Glomerular endothelial cell (primary cell): ENCODE data around the gene MAEL. TPM values are rescaled to one million over a fixed set of nuclear protein-coding genes. Genes with fewer than 3 reads are reported as not detected.

Experiments
- DNase-seq: peaks from one replicate; pipeline ENCODE4 v3.0.0-alpha.2; 2011; ENCODE audit warnings: low read depth, low spot score; ENCODE audit errors: extremely low read depth
- total RNA-seq: library from RNA; depleted of rRNA; stranded (reverse); fragments of >200 nt; gene quantifications from 2 replicates; pipeline ENCODE4 v1.2.3, GENCODE V29; 2015

MAEL gene
- not detected in 2 replicates for total RNA-seq

DNA sequence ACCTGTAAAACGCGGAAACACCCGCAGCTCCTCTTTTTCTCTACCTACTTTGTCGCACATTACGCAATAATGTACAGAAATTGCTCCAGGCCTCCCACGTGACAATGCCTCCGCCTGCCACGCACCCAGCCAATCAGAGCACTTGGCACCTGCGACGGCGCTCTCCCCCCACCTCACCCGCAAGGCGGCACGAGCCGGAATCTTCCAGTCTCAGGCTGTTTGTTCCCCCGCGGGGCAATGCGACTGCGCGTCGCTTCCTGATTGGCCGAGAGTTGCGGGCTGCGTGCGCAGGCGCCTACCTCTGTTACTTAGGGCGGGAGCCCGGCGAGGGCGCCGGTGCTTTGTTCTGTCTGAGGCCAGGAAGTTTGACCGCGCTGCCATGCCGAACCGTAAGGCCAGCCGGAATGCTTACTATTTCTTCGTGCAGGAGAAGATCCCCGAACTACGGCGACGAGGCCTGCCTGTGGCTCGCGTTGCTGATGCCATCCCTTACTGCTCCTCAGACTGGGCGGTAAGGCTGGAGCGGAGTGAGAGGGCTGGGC lies at the start of gene MAEL:
MAEL (plus strand) TSS at position 307 of the 542 bp plus-strand sequence; CDS start at position 380, 73 bp downstream.
- DNase-seq, result no peak

DNA sequence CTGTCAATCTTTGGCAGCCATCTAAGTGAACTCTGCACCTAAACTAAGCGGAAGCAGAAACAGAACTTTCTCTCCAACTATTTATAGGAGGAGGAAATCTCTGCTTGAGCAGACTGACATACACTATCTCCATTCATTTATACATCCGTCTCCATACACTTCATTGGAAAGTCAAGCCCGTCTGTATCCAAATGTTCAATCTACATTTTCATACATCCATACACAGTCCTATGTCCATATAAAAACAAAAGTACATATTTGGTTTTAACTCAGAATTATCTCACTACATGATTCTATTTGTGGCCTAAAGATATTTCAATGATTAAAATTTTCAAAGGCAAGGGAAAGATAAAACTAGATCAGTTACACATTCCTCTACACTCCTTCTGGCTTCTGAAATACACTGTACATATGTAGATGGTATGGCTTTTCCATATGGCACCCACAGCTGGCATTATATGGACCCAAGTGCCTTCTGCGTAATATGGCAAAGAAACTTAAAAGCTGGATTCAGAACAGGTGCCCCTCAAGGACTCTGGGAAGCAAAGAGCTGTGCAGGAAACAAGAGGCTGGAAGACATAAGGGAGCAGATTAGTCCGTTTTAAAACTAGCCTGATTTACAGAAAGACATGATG lies 49.2 kb upstream of the MAEL start:
- DNase-seq, result no peak

DNA sequence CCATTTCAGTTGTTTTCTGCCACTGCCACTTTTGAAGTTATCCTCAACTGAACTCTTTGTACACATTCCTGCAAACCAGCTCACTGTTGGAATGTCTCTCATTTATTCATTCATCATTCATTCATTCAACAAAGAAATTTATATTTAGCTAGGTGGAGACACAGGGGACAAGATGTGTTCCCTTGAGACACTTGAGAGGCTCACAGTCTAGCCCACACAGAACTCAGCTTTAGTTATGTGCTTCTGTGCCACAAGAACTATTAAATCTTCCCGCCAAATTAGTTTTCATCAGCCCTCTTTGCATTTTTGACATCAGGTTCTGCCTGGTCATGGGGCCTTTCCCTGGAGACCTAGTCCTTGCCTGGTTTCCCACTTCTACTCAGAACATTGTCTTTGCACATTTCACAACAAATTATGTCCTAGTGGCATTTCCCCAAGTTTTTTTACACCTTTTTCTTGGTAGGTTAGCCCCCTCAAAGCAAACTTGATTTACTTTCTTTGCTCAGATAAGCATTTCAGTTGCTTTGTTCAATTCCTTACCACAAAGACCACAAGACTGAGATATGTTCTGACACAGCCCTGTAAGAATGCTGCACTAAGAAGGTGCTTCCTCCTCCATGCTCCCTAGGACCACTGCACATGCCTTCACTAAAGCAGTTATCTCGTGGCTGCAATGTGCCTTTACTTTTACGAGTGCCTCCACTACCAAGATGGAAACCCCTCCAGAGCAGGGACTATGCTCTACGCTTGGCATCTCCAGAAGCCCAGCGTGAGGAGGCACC lies 44.7 kb upstream of the MAEL start:
- no peak for DNase-seq

DNA sequence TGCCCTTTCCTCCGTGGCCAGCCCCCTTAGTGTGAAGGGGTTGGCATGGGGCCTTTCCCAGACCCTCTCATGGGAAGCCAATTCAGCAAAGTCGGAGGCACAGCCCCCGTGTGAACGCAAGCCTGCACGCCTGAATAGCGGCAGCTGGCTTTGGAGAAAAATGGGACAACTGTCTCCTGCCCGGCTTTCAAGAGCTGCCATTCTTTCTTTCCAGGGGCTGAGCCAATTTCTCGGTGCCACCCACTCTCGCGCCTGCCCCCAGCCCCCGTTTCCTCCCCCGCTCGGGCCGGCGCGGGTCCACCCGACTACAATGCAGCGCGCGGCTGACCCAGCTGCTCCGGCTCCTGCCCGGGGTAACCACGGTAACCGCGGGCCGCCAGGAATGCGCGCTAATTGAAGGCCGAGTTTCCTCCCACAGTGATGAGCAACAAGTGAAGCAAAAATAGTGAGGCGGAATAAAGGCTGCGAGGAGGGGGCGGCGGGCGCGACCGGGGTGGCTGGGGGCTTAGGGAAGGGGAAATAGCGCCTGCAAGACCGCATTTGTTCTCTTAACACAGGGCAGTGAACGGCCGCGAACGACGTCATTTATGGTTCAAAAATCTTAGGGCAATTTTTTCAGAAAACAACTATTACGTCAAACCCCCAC lies 41.6 kb upstream of the MAEL start:
- DNase-seq, result no peak

DNA sequence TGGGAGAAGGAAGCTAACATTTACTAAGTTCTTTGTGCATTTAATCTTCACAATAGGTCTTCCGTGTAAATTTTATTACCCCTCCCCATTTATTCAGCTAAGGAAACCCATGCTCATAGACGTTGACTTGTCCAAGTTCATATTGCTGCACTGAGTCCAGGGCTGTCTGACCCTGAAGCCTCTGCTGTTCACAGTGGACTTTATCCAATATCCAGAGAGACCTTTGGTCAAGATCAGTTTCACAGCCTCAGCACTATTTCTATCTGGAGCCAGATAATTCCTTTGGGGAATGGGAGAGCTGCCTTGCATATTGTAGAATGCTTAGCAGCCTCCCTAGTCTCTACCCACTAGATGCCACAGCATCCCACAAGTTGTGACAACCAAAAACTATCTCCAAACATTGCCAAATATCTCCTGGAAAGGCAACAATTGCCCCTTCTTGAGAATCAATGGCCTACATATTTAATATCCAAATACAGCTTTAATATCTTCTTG lies 40.2 kb upstream of the MAEL start:
- no peak for DNase-seq

DNA sequence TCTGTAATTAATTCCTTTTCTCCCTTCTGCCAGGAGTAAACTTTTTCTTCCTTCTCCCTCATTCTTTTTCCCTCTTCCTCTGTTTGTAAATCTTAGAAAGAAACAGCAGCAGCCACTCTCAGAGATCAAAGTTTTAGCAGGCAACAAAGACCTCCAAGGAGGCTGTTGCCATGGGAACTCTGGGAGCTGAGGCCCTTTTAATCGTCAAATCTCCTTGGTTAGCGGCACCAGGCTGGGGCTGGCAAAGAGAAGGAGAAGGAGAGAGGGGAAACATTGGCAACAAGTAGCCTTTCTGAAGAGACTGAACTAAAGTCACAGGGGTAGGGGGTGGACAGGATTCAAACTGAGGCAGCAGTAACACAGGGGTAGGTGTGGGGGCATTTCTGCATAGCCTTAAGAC lies 38.9 kb upstream of the MAEL start:
- DNase-seq, result no peak

DNA sequence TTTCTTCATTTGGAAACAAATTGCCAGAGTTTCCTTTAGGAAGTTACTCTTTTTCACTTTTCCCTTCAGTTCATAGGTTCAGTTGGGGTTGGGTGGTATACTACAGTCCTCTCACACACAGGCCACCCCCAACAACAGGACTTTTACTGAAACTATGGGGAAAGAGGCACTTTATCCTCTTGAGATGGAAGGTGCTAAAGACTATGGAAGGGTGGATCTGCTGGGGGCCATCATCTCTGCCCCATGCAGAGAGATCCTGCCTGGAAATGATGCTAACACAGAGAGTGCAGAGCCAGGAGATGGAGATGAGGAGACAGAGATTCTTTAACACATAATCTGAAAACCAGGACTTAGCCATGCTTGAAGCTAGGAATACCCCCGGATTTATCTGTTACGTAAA lies 38.0 kb upstream of the MAEL start:
- no peak for DNase-seq

DNA sequence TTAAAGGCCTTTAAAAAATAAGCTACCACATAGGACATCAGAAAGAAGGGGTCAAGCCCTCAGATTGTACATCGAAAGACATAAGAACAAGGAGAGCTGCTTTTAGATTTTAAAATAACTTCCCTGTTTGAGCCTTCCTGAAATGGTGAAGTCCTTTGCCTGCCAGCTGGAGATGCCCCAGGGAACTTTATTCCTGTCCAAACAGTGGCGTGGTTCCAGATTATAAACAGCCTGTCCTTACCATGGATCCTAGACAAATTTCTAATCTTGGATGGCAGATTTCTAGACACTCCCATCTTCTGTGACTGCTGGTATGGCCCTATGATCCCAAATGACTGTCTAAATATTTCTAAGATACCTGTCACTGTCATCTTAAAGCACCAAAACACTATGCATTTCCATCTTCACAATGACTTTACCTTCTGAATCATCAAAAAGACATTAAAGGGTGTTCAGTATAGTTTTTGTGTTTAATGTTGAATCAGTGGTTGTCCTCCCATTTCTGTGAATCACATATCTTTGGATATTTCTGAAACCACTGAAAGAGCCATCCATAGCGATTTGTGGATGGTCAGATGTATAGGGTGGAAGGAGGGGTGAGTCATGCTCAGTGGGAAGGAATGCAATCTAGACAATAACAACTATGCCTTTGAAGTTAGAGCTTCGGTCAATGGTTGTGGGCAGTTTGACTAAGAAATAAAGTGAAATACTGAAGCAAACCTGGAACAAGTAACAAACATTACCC lies 36.9 kb upstream of the MAEL start:
- DNase-seq, result no peak

DNA sequence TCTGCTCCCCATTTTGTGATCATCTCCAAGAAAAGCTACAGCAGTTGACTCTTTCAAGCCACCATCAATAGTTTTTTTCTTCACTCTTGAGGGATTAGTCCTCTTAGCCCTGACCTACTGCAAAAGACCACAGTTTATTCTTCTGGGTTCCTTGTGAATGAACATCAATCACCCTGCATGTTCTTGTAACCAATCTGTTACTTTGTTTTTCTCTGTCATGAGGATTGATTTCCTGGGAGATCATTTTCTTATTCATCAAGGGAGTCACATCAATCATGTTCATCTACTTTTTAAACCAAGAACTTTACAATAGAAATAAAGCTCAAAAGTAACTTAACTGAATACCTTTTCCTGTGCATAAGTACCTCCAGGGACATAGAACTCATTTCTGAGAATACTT lies 35.6 kb upstream of the MAEL start:
- DNase-seq, result no peak

DNA sequence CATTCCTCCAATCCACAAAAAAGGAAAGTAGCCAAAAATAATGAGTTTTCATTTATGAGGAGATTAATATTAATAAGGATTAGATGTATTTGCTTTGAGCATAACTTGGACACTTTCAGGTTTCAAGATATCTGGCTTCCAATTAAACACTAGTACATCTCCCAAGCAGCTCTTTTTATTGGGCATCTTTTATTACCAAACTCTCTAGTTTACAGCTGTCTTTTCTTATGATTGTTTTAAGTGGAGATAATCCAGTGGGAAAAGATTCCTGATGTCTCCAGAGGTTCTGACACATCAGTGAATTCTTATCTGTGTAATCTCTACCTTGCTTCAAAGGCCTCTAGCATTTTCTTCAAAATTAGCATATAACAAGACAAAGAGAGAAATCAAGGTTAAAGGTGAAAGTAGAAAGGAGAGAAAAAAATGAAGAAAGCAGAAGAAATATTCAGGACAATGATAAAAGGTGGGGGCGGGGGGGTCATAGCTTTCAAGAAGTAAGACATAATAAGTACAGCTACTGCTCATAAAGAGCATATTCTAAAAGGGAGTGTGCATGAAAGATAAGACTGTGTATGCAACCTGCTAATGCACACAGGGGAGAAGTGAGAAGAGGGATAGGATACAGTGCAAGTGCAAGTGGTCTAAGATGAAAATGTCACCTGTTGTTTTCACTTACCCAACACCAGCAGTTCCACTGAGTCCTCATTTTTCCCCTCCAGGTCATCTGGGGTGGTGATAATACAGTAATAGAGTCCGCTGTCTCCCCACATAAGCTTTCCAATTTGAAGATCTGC lies 32.8 kb upstream of the MAEL start:
- DNase-seq, result no peak

DNA sequence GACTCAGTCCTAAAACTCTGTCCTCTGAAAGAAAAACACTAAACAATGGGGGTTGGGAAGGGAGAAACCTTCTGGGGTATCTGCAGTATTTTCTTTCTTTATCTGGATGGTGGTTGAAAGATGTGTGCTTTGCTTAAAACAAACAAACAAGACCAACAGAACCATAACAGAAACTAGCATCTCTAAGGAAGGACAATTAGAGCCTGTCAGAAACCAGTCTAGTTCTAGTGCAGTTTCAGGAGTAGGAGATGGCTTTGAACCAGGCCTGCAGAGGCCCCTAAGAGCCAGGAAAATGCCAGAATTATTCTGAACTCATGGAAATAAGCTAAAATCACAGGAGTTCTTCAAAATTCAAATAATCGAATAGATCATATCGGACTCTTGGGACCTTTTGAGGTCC lies 32.2 kb upstream of the MAEL start:
- DNase-seq, result no peak

DNA sequence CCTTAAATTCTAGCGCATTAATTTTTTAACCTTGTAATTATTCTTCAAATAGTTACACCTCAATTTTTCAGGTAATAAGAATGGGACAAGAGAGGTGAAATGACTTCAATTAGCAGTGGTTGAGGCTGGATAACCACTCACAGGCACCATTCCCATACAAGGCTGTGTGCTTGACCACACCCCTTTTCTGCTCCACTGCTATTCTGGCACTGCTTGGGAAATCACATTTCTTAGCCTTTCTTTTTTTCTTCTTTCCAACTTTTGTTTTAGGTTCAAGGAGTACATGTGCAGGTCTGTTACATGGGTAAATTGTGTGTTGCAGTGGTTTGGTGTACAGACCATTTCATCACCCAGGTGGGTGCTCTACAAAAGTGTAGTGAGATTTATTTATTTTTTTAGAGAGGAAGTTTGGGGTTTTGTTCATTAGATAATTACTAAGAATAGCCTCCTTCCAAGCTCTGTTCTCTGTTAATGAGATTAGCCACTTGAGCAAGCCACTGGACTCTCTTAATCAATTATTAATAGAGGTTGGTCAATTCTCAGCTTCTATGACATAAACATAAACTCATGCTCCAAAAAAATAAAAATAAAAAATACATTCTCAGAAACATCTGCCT lies 28.1 kb upstream of the MAEL start:
- no peak for DNase-seq

DNA sequence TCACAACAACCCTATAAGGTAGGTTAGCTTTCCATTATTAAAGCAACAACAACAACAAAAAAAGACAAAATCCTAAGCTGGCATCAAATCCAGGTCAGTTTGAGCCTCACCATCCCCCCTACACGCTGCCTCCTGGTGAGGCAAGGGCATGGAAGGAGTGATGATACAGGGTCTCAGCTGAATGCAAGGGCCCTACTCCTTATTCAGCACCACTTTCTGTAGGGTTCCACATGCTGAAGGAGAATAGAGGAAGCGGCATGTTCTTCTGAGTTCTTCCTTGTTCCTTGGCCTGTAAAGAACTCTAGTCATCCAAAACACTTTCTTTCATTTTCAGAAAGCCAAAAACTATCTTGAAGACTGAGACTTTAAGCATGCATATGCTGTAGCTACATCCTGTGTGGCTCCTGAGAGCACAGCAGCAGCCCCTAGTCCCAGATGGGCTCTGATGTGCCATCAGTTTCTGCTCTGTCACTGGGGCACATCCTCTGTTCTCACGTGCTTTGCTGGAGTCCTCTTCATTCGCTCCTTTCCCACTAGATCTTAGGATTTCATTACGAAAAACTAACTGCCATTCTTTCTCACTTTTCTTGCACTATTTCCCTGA lies 19.9 kb upstream of the MAEL start:
- no peak for DNase-seq

DNA sequence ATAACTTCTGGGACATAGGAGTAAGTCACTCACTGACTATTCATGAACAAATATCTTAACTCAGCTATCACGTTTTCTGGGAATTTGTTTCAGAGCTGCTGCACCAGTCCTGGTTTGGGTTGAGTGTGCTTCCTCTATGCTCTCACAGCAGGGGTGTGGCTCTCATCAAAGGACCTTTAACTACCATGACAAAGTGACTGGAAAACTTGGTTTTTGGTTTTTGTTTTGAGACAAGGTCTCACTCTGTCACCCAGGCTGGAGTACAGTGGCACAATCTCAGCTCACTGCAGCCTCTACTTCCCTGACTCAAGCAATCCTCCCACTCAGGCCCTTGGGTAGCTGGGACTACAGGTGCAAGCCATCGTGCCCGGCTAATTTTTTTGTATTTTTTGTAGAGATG lies 17.8 kb upstream of the MAEL start:
- DNase-seq, result no peak

DNA sequence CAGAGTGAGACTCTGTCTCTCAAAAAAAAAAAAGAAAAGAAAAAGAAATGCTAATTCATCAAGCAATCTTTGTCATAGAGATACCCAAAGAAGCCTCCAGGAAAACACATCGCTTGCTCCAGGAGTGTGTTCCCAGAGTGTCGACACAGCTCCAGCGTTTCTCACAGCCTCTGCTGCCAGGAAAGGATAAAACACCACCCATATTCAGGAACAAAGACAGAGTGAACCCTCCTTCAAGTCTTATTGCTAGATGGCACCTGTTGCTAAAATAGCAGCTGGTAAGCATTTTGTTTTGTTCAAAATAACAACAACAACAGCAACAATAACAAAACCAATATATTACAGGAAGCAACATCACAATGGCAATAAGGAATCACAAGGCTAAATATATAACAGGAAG lies 16.9 kb upstream of the MAEL start:
- no peak for DNase-seq

DNA sequence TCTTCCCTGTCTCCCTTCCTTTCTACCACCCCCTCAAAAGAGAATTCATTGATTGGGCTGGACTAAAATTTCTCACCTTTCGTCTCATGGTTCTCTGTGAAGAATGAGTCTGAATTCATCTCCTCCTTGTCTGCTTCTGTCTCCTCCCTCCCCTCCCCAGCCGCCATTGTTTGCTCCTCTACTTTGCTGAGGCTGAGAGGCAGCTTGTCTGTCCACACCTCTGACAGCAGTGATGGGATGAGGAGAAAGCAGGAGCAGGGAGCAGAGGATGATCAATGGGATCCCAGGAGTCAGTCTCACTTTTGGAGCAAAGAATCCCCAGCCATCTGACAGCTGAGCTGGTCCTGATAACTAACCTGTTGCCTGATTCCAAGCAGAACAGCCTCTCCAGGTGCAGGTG lies 16.3 kb upstream of the MAEL start:
- no peak for DNase-seq

DNA sequence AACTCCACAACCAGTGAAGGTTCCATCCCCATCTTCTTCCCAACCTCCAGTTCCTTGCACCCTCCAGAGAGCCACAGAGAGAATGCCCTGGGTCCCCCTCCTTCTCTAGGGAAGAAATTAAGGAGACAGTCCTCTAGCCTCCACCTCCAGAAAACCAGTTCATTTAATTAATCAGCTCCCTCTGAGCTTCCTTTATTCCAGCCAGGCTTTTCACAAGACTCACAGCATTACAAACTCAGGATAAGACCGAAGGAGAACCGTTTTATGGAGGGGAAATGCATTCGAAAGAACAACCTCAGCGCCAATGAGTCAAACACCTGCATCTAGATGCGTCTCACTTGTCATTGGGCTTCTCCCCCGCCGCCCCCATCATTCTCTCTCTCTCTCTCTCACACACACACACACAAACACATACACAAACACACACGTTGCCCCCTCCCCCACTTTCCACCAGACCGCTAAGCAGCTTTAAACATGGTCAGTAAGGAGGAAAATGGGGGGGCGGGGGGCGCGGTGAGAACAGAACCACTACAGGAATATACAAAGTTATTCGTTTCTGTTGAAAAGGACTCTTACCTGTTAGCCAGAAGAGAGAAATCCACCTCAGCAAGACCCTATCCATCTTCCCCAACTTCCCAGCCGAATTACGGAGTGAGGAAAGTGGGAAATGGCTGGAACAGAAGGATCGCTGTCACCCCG lies 14.3 kb upstream of the MAEL start:
- no peak for DNase-seq

DNA sequence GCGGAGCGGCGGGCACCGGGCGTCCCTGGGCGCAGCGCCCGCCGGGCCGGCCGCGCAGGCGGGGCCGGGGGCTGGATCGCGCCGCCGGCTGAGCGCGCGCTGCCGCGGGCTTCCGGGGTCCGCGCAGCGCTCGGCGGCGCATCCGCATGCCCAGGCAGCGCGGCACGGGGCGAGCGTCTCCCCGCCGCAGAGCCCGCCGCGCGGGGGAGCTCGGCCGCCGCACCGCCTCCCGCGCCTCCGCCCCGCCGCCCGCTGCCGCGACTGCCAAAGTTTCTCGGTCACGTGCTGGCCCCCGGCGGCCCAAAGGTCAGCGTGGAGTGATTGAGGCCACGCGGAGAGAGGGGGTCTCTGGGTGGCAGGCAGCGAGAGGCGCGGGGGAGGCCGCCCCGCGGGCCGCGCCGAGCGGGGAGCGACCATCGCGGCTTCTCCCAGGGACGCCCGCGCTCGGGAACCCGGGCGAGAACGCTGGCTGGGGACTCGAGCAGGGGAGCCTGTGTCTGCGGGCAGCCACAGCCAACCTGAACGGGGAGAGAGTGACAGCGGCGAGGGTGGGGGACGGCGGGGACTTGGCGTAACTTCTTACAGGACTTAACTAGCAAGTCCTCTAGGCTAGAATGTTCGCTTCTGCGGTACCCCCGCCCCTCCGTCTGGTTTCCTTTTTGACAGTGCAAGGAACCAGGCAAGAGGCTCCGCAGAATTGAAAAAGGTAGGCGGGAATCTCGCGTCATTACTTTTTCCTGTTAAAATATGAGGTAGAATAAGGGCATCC lies 13.5 kb upstream of the MAEL start, which contains the start of gene ILDR2:
ILDR2 (minus strand) TSS at position 180 of the 769 bp plus-strand sequence. CDS start 272 bp downstream, outside the sequence.
- no peak for DNase-seq
